Activated CD4-positive, CD25-positive, alpha-beta regulatory T cell (primary cell): ENCODE measurements around the gene CNIH1.
"Not testable (repeated sequence)": the region's sequence is repeated elsewhere in the genome, so short reads cannot be mapped to it uniquely, and the experiment has no call there.

Experiments
- DNase-seq, 4 experiments: peaks; one replicate each; lab custom pipeline; 2025; lab: John Stamatoyannopoulos, UW

Gene CNIH1

DNA sequence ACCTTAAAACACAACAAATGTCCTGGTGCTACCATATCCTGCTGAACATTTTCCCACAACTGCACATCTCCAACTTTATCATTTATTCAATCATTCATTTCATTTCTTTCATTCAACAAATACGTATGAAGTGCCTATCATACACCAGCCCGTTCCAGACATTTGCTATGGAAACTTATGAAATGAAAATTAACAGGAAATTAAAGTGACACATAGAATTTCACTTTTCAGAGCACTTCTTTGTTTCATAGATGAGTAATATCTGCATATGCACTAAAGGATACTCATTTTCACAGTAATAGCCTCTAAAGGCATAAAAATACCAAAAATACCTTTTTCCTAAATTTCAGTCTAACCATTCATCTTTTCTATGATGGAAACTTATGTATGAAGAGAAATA lies 12.6 kb downstream of the CNIH1 start:
- DNase-seq = no peak

DNA sequence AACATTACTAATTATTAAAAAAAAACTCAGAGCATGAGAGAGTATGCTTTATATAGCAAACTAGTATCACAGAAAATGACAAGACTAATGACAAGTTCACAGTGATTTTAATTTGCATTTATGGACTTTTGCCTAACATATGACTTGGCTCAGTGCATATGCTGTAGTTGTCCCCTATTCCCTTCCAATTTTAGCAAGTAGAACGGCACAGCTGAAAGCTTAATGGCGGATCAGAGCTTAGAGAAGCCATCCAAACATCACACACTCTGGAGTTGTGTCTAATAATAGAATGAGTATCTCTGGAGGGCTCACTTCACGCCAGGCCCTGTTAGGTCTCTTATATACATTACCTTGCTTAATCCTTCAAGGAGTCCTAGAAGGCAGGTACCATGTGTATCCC lies 13.3 kb downstream of the CNIH1 start:
- no peak for DNase-seq

DNA sequence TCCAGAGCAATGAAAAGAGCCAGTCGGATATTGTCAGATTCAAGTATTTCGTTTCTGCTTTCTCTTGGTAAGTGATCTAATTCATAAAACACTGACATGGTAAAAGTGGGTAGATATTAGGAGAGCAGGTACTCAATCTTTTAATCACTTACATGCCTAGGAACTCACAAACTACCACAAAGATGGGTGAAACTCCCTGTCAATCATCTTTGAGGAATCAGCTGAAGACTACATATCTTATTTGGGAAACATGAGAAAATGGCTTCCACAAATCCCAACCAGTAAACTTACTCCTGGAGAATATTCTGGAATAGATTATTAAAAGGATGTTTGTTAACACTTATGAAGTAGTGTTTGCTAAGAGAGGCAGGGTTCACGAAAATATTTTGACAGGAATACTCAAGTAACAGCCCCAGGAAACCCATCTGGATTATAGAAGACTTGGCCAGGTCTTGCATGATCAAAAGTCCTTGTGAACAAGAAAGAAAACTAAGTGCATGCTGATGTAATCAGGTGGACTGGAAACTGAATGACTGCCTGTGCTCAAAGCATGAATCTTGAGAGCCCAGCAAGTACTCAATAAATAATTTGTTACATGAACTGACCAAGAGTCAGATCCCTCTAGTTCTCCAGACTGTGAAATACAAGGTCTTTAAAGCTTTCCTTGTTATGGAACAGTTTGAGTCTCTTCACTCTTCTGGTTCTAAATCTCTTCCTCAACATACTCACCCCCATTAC lies 15.5 kb downstream of the CNIH1 start:
- DNase-seq = no peak

DNA sequence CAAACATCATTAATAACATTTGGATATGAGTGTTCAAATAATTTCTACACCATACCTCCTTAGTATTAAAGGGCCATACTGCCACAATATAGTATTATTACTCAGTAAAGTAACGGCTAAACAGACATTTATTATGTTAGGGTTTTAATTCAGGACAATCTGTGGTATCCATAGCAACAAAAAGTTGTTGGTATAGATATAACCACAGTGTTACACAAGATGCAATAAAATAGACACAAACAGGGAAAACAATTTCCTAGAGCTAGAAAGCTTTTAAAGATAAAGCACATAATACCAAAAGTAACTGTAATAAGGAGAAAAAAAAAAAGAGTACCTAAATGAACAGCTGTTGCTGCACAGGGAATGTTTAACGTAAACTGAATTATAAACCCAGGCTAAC lies 16.1 kb downstream of the CNIH1 start:
- DNase-seq = no peak

DNA sequence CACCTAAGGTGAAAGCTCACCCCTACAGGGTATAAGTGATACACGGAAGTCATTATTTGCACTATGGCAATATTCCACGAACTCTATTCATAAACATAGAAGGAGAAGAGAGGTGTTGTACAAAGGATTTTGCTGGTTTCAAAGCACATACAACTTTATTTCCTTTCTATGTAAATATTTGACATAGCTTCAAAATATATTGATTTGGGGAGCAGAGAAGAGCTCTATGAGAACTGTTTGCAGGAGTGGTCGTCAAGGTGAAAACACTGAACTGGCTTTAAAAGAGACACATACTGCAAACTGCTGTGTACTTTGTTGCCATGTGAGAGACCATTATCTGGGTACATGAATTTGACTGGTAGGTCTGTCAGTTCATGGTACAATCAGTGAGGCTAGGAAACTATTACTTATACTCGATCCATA lies 16.7 kb downstream of the CNIH1 start:
- no peak for DNase-seq

DNA sequence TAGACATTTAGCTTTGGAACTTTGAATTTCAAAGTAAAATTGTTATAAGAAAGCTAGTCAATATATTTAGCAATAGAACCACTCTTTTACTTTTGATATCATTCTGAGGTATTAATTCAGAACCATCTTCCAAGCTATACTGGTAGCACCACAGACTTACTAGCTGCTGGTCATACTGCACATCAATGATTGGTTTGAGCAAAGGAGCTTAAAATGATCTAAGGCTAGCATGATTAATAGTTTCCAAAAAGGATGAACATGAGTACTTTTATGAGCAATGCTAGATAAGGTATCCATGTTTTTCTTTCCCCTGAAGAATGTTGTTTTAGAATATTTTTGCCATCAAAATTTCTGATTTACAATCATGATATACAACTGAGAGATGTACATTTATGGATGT lies 17.2 kb downstream of the CNIH1 start:
- DNase-seq = no peak

DNA sequence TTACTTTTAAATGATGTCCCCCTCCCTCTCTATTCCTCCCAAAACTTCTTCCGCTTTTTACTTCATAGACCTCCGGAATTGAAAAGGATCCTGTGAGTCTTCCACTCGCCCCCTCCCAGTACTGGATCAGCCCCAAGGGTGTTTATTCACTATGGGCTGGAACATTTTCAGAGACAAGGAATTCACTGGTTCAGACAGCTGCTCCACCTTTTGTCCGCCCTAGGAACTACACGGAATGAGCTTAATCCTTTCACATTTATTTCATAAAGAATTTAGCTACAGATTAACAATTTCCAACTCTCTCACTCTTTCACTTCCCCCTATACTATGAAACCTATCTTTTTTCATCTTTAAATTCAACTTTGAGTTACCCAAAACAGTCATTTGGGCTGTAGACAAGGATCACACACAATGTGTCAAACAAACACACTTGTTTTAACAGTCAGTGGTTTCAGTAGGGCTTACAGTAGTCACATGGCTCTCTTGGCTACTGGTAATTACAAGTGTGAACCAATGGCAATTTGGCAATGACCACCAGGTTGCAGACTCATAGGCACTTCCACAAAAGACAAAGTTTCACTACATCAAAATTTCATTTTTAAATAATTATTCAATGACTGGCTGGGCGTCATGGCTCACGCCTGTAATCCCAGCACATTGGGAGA lies 20.6 kb downstream of the CNIH1 start:
- no peak for DNase-seq

DNA sequence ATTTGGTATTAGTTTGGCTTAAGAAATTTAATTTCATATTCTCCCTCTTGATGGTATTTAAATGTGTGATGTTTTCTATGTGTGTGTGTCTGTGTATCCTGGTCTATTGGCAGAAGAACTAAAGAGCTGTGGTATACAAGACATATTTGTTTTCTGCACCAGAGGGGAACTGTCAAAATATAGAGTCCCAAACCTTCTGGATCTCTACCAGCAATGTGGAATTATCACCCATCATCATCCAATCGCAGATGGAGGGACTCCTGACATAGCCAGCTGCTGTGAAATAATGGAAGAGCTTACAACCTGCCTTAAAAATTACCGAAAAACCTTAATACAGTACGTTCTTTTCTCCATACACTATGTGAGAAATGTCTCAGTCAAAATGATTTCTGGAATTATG lies 29.8 kb downstream of the CNIH1 start:
- no peak for DNase-seq

DNA sequence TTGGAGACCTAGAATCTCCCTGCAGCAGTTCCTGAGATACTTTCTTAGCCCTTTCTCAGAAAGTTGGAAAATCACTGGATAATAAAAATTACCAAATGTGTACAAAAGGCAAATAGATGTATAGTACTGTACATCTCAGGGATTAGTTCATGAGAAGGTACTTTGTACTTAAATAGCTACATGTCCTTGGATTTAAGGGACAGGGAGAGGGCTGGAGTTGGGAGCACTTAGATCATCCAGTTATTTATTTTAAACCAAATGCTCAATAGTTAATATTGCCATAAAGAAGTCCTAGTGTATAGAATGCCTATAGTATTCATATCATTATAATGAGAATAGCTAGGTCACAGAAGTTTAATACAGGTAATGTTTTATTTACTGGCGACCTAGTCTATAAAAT lies 31.0 kb downstream of the CNIH1 start:
- no peak for DNase-seq

DNA sequence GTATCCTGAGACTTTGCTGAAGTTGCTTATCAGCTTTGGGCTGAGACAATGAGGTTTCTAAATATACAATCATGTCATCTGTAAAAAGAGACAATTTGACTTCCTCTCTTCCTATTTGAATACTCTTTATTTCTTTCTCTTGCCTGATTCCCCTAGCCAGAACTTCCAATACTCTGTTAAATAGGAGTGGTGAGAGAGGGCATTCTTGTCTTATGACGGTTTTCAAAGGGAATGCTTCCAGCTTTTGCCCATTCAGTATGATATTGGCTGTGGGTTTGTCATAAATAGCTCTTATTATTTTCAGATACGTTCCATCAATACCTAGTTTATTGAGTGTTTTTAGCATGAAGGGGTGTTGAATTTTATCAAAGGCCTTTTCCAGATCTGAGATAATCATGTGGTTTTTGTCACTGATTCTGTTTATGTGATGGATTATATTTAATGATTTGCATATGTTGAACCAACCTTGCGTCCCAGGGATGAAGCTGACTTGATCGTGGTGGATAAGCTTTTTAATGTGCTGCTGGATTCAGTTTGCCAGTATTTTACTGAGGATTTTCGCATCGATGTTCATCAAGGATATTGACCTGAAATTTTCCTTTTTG lies 37.7 kb downstream of the CNIH1 start:
- DNase-seq = not testable (repeated sequence)

DNA sequence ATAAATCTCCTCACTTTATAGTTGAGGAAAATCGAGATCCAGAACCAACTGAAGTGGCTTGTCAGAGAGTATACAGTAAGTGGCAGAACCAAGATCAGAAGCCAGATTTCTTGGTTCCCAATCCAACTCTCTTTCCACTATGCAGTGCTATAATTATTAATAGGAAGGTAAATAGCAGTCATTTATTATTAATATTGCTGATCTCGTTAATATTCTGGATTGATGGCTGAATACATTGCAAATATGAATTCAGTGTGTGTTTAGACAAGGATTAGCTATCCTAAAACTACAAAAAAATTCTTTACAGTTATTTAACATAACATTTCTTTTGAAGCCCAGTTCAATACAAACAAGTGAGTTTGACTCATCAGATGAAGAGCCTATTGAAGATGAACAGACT lies 41.6 kb downstream of the CNIH1 start:
- DNase-seq = no peak

DNA sequence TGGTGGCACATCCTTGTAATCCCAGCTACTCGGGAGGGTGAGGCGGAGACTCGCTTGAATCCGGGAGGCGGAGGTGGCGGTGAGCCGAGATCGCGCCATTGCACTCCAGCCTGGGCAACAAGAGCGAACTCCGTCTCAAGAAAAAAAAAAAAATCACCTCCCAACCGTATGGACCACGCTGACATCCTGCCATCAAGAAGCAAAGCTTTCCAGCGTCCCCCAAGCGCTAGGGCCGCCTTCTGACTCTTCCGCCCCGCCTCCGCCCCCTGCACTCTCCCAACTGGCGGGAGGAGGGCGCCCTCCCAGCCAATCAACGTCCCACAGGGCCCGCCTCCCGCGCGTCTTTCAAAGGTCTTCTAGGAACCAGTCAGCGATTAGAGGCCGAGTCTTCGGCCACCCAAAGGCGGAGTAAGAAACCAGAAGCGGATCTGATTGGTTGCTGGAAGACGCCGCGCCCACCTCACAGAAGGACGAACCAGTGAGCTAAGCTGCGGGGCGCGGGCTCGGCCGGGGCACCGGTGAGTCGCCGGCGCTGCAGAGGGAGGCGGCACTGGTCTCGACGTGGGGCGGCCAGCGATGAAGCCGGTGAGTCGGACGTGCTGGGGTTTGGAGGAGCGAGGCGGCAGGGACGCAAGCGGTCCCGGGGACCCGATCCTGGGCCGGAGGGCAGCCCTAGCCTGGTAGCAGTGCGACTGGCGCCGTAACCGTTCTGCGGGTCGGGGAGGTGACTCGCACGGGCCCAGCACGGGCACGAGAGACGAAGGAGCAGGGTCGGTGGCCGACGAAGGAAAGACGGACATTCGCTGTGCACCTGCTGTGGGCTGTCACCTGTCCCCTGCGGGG lies 44.5 kb downstream of the CNIH1 start, which contains the start of gene CDKN3:
Gene CDKN3 (plus strand): TSS at position 515 of the 843 bp plus-strand sequence. CDS start 62 bp downstream, at position 577.
- DNase-seq = peak; percentile 84 to 95 (median 93)

DNA sequence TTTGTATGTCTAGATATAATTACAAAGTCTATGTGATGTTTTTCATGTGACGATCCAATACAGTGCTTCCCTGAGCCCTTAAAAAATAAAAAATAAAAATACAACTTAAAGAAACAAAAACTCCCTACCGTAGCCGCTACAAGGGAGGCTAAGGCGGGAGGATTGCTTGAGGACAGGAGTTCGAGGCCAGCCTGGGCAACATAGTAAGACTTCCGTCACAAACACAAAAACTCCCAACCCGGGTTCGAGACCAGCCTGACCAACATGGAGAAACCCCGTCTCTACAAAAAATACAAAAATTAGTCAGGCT lies 45.0 kb downstream of the CNIH1 start:
- no peak for DNase-seq

DNA sequence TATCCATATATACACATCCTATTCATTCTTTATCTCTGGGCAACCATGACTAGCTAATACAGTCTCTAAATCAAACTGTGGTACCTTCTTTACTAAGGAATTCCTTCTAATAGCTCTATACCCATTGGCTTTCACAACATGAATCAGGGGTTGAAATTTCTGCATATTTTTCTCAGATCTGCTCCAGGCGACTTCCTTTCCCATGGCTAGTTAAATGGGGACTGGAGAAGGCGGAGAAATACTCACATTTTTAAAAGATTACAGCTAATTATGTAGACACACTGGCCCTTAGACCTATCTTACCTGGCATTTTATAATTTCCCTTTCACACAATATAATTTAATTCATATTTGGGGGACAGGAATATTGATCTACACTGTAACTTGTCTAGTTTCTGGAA lies 45.5 kb downstream of the CNIH1 start:
- no peak for DNase-seq

DNA sequence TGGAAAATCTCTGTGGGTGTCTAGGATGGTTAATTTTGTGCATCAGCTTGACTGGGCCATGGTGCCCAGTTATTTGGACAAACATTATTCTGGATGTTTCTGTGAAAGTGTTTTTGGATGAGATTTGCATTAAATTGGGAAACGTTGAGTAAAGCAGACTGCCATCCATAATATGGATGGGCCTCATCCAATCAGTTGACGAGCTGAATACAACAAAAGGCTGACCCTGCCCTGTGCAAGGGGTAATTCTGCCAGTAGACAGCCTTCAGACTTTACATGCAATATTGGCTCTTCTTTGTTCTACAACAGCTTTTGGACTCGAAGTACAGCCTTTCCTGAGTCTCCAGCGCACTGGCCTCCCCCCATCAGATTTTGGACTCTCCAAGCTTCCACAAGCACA lies 45.9 kb downstream of the CNIH1 start:
- no peak for DNase-seq

DNA sequence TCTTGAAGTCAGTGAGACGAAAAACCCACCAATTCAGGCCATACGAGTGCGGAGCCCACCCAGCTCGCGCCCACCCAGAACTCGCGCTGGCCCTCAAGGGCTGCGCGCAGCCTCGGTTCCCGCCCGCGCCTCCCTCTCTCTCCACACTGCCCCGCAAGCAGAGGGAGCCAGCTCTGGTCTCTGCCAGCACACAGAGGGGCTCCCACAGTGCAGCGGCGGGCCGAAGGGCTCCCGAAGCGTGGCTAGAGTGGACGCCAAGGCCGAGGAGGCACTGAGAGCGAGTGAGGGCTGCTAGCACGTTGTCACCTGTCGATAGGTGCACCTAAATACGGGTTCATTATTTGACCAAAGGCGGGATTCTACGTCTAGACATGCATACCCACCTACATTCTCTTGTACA lies 46.6 kb downstream of the CNIH1 start:
- no peak for DNase-seq

DNA sequence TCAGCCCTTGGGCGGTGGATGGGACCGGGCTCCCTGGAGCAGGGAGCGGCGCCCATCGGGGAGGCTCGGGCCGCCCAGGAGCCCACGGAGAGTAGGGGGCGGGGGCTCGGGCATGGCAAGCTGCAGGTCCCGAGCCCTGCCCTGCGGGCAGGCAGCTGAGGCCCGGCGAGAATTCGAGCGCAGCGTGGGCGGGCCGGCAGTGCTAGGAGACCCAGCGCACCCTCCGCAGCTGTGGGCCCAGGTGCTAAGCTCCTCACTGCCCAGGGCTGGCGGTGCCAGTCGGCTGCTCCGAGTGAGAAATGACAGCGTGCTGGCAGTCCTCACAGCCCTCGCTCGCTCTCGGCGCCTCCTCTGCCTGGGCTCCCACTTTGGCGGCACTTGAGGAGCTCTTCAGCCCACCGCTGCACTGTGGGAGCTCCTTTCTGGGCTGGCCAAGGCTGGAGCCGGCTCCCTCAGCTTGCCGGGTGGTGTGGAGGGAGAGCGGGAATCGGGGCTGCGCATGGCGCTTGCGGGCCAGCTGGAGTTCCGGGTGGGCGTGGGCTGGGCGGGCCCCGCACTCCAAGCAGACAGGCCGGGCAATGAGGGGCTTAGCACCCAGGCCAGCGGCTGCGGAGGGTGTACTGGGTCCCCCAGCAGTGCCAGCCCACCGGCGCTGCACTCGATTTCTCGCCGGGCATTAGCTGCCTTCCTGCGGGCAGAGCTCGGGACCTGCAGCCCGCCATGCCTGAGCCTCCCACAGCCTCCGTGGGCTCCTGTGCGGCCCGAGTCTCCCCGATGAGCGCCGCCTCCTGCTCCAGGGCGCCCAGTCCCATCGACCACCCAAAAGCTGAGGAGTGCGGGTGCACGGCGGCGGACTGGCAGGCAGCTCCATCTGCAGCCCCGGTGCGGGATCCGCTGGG lies 47.9 kb downstream of the CNIH1 start:
- not testable (repeated sequence) for DNase-seq

DNA sequence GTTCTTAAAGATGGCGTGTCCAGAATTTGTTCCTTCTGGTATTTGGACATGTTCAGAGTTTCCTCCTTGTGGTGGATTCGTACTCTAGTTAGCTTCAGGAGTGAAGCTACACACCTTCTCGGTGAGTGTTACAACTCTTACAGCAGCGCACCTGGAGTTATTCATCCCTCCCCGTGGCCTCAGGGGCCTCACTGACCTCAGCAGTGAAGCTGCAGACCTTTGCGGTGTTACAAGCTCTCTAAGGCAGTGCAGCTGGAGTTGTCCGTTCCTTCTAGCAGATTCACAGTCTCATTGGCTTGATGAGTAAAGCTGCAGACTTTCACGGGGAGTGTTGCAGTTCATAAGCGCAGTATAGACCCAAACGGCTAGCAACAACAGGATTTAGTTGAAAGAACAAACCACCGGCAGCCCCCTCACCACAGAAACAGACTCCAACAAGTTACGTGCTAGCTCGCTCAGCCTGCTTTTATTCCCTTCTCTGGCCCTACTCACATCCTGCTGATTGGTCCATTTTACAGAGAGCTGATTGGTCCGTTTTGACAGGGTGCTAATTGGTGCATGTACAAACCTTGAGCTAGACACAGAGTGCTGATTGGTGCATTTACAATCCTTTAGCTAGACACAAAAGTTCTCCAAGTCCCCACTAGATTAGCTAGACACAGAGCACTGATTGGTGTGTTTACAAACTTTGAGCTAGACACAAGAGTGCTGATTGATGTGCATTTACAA lies 48.9 kb downstream of the CNIH1 start:
- no peak for DNase-seq

DNA sequence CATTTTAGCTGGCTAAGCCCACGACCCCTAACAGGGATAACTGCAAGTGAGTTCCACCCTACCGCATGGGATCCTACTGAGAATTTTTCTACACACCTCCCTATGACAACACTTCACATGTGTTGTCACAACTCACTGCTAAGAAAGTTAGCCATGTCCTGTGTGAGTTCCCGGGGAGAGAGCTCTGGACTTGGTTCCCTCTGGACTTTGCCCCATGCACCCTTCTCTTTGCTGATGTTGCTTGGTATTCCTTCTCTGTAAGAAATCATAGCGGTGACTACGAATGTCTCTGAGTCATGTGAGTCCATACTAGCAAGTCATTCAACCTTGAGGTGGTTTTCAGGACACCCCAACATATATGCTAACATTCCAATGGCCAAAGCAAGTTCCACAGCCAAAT lies 53.8 kb downstream of the CNIH1 start:
- DNase-seq = no peak

DNA sequence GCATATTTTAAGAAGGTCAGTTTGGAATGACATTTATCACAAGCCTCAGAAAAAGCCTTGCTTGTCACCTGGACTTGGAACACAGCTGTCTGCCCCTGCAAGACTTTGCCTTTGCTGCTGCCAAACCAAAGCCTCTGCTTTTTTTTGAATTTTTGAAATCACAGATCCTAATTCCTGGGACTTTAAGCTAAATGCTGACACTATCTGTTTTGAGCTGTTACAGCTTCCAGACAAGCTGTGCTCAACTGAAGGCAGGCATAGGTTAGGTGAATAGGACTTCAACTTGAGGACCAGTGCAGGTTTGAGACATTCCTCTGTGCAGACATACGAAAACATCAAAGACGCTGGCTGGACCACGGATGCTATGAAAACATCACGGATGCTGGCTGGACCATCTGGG lies 55.6 kb downstream of the CNIH1 start:
- no peak for DNase-seq

DNA sequence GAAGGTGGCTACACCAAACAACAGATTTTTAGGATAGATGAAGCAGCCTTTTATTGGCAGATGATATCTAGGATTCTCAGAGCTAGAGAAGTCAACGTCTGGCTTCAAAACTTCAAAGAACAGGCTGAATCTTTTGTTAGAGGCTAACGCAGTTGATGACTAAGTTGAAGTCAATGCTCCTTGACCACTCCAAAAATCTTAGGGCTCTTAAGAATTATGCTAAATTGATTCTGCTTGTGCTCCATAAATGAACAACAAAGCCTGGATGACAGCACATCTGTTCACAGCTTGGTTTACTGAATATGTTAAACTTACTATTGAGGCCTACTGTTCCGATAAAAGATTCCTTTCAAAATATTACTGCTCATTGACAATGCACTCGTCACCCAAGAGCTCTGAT lies 57.3 kb downstream of the CNIH1 start:
- DNase-seq = no peak
